ENCODE results near the gene THSD7B. TPM values are rescaled to one million over a fixed set of nuclear protein-coding genes. Genes with fewer than 3 reads are reported as not detected.

Gene THSD7B
- total and polyA plus RNA-seq, 2 of the 13 experiments (the other 11 are each of a cell fraction or from before 2014, with no cell fraction given): 0.02 TPM; not detected in 1

DNA sequence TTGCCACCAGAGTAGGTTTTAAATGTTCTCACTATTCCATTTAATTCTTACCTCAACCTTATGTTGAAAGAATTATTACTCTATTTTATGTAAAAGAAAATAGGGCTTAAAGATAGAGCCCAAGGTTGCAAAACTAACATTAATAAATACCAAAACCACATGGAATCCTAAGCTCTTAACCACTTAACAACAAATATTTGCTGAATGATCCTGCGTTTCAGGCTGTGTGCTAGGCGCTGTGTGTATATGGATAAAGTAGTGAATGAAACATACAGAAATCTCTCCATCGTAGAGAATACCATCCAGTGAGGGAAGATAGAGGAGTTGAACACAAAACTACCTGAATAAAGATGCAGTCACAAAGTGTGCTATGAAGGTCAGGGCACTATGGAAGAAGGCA, 485.1 kb downstream of the THSD7B start (continued):
- TF ChIP-seq, protein P1, sequence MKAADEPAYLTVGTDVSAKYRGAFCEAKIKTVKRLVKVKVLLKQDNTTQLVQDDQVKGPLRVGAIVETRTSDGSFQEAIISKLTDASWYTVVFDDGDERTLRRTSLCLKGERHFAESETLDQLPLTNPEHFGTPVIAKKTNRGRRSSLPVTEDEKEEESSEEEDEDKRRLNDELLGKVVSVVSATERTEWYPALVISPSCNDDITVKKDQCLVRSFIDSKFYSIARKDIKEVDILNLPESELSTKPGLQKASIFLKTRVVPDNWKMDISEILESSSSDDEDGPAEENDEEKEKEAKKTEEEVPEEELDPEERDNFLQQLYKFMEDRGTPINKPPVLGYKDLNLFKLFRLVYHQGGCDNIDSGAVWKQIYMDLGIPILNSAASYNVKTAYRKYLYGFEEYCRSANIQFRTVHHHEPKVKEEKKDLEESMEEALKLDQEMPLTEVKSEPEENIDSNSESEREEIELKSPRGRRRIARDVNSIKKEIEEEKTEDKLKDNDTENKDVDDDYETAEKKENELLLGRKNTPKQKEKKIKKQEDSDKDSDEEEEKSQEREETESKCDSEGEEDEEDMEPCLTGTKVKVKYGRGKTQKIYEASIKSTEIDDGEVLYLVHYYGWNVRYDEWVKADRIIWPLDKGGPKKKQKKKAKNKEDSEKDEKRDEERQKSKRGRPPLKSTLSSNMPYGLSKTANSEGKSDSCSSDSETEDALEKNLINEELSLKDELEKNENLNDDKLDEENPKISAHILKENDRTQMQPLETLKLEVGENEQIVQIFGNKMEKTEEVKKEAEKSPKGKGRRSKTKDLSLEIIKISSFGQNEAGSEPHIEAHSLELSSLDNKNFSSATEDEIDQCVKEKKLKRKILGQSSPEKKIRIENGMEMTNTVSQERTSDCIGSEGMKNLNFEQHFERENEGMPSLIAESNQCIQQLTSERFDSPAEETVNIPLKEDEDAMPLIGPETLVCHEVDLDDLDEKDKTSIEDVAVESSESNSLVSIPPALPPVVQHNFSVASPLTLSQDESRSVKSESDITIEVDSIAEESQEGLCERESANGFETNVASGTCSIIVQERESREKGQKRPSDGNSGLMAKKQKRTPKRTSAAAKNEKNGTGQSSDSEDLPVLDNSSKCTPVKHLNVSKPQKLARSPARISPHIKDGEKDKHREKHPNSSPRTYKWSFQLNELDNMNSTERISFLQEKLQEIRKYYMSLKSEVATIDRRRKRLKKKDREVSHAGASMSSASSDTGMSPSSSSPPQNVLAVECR (CRISPR knock-in tag; IDR thresholded peaks at IDR 0.05; ENCODE audit: borderline replicate concordance): no peak
- TF ChIP-seq PHF21A (CRISPR knock-in tag; IDR thresholded peaks at IDR 0.05) (no peak), GLI4 (CRISPR knock-in tag; IDR thresholded peaks at IDR 0.05; ENCODE audit: borderline replicate concordance) (no peak), KAT7 (CRISPR knock-in tag; IDR thresholded peaks at IDR 0.05; ENCODE audit: borderline replicate concordance) (no peak), AGO2 (optimal IDR thresholded peaks at IDR 0.05; ENCODE audit: low read depth, low read length) (no peak)

DNA sequence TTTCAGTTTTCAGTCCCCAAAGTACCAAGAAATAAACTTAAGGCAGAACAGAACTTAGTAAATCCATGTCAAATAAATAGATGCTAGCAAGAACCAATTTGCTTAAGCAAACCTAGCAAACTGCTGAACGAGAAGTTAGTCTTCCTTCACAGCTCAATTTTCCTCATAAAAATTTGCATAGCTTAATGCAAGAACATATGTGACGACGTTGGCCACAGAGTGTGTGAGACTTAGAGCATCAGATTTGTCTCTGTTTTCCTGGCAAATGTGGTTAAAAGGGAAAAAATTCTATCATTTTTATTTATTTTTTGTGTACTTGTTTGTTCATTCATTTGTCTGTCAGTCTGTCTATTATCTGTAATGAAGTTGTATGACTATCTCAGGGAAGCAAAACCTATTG, 485.7 kb downstream of the THSD7B start:
- no peak for DNase-seq (ENCODE audit: low spot score)
- CTCF ChIA-PET (ENCODE audit: low intra/inter-chr PET ratio, low total read pairs): no interaction called here
- H3K27ac ChIP-seq (ENCODE audit: extremely low read length, insufficient read depth, low read length): no peak overlapping the region
- H3K4me2 ChIP-seq (ENCODE audit: low read depth, low read length): no peak overlapping the region
- intact Hi-C loops (cut with micrococcal nuclease; ENCODE audit: unreplicated experiment) (no loop called here), in situ Hi-C loops (cut with HindIII; ENCODE audit: extremely low pct_ligation_motif_present, low pct_unique_long_range_greater_than_20kb) (no loop called here)
- ATAC-seq: no peak
- no peak for FAIRE-seq
- no peaks in the 10 kb centered on the region for H4K20me1 ChIP-seq (ENCODE audit: insufficient read depth, low read length)
- no peaks in the 10 kb centered on the region for H3K79me2 ChIP-seq (ENCODE audit: insufficient read depth, low read length)
- no peaks in the 10 kb centered on the region for H3K4me1 ChIP-seq (ENCODE audit: insufficient read depth, low read length)
- POLR2A ChIA-PET: no interaction called here
- no TSS peak for BruUV-seq (replicated peaks)
- no peaks in the 10 kb centered on the region for H3K36me3 ChIP-seq (replicated peaks in 1 of 2; ENCODE audit: control insufficient read depth in 1 of 2, insufficient read depth in 2 of 2, low read length in 2 of 2)
- H3K4me3 ChIP-seq (replicated peaks in 1 of 3; ENCODE audit: insufficient read depth in 1 of 3, low read depth in 2 of 3, low read length in 3 of 3): no peak overlapping the region
- H2AFZ ChIP-seq (ENCODE audit: low read length): no peak overlapping the region
- H3K9ac ChIP-seq (ENCODE audit: insufficient read depth, low read depth, low read length): no peak overlapping the region
- 16% methylated on average over 3 of the region's 3 CpGs for WGBS (ENCODE audit: low lambda C conversion rate)
- no peaks in the 10 kb centered on the region for H3K9me3 ChIP-seq (ENCODE audit: low read length)
- no peaks in the 10 kb centered on the region for H3K27me3 ChIP-seq (ENCODE audit: control insufficient read depth in 1 of 2, insufficient read depth in 2 of 2, low read length in 2 of 2)
- TF ChIP-seq SMAD9 (CRISPR knock-in tag; IDR thresholded peaks at IDR 0.05): no peak
- TF ChIP-seq, protein P2, sequence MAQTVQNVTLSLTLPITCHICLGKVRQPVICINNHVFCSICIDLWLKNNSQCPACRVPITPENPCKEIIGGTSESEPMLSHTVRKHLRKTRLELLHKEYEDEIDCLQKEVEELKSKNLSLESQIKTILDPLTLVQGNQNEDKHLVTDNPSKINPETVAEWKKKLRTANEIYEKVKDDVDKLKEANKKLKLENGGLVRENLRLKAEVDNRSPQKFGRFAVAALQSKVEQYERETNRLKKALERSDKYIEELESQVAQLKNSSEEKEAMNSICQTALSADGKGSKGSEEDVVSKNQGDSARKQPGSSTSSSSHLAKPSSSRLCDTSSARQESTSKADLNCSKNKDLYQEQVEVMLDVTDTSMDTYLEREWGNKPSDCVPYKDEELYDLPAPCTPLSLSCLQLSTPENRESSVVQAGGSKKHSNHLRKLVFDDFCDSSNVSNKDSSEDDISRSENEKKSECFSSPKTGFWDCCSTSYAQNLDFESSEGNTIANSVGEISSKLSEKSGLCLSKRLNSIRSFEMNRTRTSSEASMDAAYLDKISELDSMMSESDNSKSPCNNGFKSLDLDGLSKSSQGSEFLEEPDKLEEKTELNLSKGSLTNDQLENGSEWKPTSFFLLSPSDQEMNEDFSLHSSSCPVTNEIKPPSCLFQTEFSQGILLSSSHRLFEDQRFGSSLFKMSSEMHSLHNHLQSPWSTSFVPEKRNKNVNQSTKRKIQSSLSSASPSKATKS (CRISPR knock-in tag; IDR thresholded peaks at IDR 0.05): no peak

Measured in HepG2 (cell line).